ENCODE results near the gene SPEF1.

SPEF1 gene

GRCh38 chr20:3798373-3798768, 17.1 kb upstream of the SPEF1 start:
- H3K27ac ChIP-seq (ENCODE audit: low read depth, low read length, poor library complexity, severe bottlenecking) = peak overlapping the region; percentile 95
- H3K9ac ChIP-seq (ENCODE audit: low read length) = peak overlapping the region; percentile 96
- no peaks in the 10 kb centered on the region for H3F3A ChIP-seq (ENCODE audit: insufficient read depth, low read length)
- peak overlapping the region; percentile 86 for H3K4me3 ChIP-seq (ENCODE audit: low read depth, low read length, poor library complexity, severe bottlenecking)
- H3K79me2 ChIP-seq (ENCODE audit: insufficient read depth, low read length) = 0 out of 2 replicates have a peak, but pooled peaks cover 6% of the 10 kb centered on the region
- H3K36me3 ChIP-seq (ENCODE audit: insufficient read depth, low read length) = peaks cover 35% of the 10 kb centered on the region
- no peaks in the 10 kb centered on the region for H3K9me2 ChIP-seq (ENCODE audit: low read depth, low read length)
- TF ChIP-seq CTCF (IDR thresholded peaks at IDR 0.05; ENCODE audit: low read length) (no peak), EZH2 (IDR thresholded peaks at IDR 0.05; ENCODE audit: borderline replicate concordance, low read length) (no peak)
- H4K20me1 ChIP-seq (ENCODE audit: insufficient read depth, low read length) = no peaks in the 10 kb centered on the region
- H2AFZ ChIP-seq (ENCODE audit: low read length) = no peak overlapping the region
- no peaks in the 10 kb centered on the region for H3K9me3 ChIP-seq (ENCODE audit: low read length)
- peaks cover 44% of the 10 kb centered on the region for H3K4me1 ChIP-seq (ENCODE audit: insufficient read depth, low read length, severe bottlenecking)
- no peaks in the 10 kb centered on the region for H3K27me3 ChIP-seq (ENCODE audit: insufficient read depth, low read length)
- H3K4me2 ChIP-seq (ENCODE audit: low read length) = peak overlapping the region; percentile 95

- Histone ChIP-seq H3K9ac (ENCODE audit: low read length) (peak overlapping the region; percentile 96), H4K20me1 (ENCODE audit: insufficient read depth, low read length) (no peaks in the 10 kb centered on the region), H2AFZ (ENCODE audit: low read length) (no peak overlapping the region), H3K36me3 (ENCODE audit: insufficient read depth, low read length) (peaks cover 29% of the 10 kb centered on the region), H3K4me1 (ENCODE audit: insufficient read depth, low read length, severe bottlenecking) (peaks cover 44% of the 10 kb centered on the region), H3K4me2 (ENCODE audit: low read length) (peak overlapping the region; percentile 95), H3K27ac (ENCODE audit: low read depth, low read length, poor library complexity, severe bottlenecking) (peak overlapping the region; percentile 95), H3K79me2 (ENCODE audit: insufficient read depth, low read length) (0 out of 2 replicates have a peak, but pooled peaks cover 6% of the 10 kb centered on the region), H3K27me3 (ENCODE audit: insufficient read depth, low read length) (no peaks in the 10 kb centered on the region), H3K4me3 (ENCODE audit: low read depth, low read length, poor library complexity, severe bottlenecking) (peak overlapping the region; percentile 86), H3K9me3 (ENCODE audit: low read length) (no peaks in the 10 kb centered on the region), H3K9me2 (ENCODE audit: low read depth, low read length) (no peaks in the 10 kb centered on the region), H3F3A (ENCODE audit: insufficient read depth, low read length) (no peaks in the 10 kb centered on the region)
- no peak for TF ChIP-seq CTCF (IDR thresholded peaks at IDR 0.05; ENCODE audit: low read length)
- TF ChIP-seq EZH2 (IDR thresholded peaks at IDR 0.05; ENCODE audit: borderline replicate concordance, low read length) = no peak
Measured at GRCh38 chr20:3797592-3798372, 16.5 kb upstream of the SPEF1 start.

- Histone ChIP-seq H3K4me3 (ENCODE audit: low read depth, low read length, poor library complexity, severe bottlenecking) (peak overlapping the region; percentile 86), H3F3A (ENCODE audit: insufficient read depth, low read length) (no peaks in the 10 kb centered on the region), H4K20me1 (ENCODE audit: insufficient read depth, low read length) (no peaks in the 10 kb centered on the region), H2AFZ (ENCODE audit: low read length) (no peak overlapping the region), H3K9ac (ENCODE audit: low read length) (peak overlapping the region; percentile 96), H3K9me3 (ENCODE audit: low read length) (no peaks in the 10 kb centered on the region), H3K4me1 (ENCODE audit: insufficient read depth, low read length, severe bottlenecking) (peaks cover 44% of the 10 kb centered on the region), H3K27me3 (ENCODE audit: insufficient read depth, low read length) (no peaks in the 10 kb centered on the region), H3K27ac (ENCODE audit: low read depth, low read length, poor library complexity, severe bottlenecking) (peak overlapping the region; percentile 95), H3K9me2 (ENCODE audit: low read depth, low read length) (no peaks in the 10 kb centered on the region), H3K4me2 (ENCODE audit: low read length) (peak overlapping the region; percentile 95), H3K36me3 (ENCODE audit: insufficient read depth, low read length) (peaks cover 23% of the 10 kb centered on the region), H3K79me2 (ENCODE audit: insufficient read depth, low read length) (0 out of 2 replicates have a peak, but pooled peaks cover 6% of the 10 kb centered on the region)
- no peak for TF ChIP-seq EZH2 (IDR thresholded peaks at IDR 0.05; ENCODE audit: borderline replicate concordance, low read length)
- TF ChIP-seq CTCF (IDR thresholded peaks at IDR 0.05; ENCODE audit: low read length) = no peak
Measured at GRCh38 chr20:3797226-3797545, 15.9 kb upstream of the SPEF1 start.
